HEK293T (cell line): ENCODE data around the gene QPCTL.
"Not testable (repeated sequence)": the region's sequence is repeated elsewhere in the genome, so short reads cannot be mapped to it uniquely, and the experiment has no call there.

Experiments used
- CTCF ChIA-PET: fragments of 350-600 bp; formaldehyde crosslinking; extraction: SDS; loops from one replicate; lab custom pipeline; 2021; ENCODE audit warnings: antibody characterized with exemption, inconsistent platforms; lab: Yijun Ruan, JAX
- POLR2A ChIA-PET: fragments of 350-600 bp; formaldehyde crosslinking; extraction: SDS; loops from one replicate; lab custom pipeline; 2020; ENCODE audit warnings: antibody characterized with exemption, inconsistent platforms; lab: Yijun Ruan, JAX
- DNase-seq: peaks from one replicate; pipeline ENCODE4 v3.0.0; 2012; ENCODE audit warnings: mixed read lengths; ENCODE audit errors: extremely low spot score
- ARNT ChIP-seq: fragments of 450-650 bp; IDR thresholded peaks from 2 replicates; pipeline ENCODE4 v1.6.1; 2017; ENCODE audit warnings: mild to moderate bottlenecking
- BHLHE40 ChIP-seq: fragments of 450-650 bp; IDR thresholded peaks from 2 replicates; pipeline ENCODE4 v1.6.1; 2016; ENCODE audit warnings: mild to moderate bottlenecking, moderate library complexity, borderline replicate concordance
- CTBP1 ChIP-seq: fragments of 450-650 bp; IDR thresholded peaks from 2 replicates; pipeline ENCODE4 v1.6.1; 2016; ENCODE audit warnings: borderline replicate concordance
- ELF4 ChIP-seq: fragments of 450-650 bp; IDR thresholded peaks from 2 replicates; pipeline ENCODE4 v1.6.1; 2017; ENCODE audit warnings: antibody characterized with exemption
- FOXA1 ChIP-seq: fragments of 450-650 bp; IDR thresholded peaks from 2 replicates; pipeline ENCODE4 v1.6.1; 2016; ENCODE audit warnings: mild to moderate bottlenecking
- FOXK2 ChIP-seq: fragments of 450-650 bp; IDR thresholded peaks from 2 replicates; pipeline ENCODE4 v1.6.1; 2016; ENCODE audit warnings: mild to moderate bottlenecking
- FOXM1 ChIP-seq: fragments of 450-650 bp; IDR thresholded peaks from 2 replicates; pipeline ENCODE4 v1.6.1; 2017; ENCODE audit warnings: mild to moderate bottlenecking, borderline replicate concordance
- HDGF ChIP-seq: fragments of 450-650 bp; IDR thresholded peaks from 2 replicates; pipeline ENCODE4 v1.6.1; 2017; ENCODE audit warnings: antibody characterized with exemption, borderline replicate concordance
- L3MBTL2 ChIP-seq: fragments of 450-650 bp; conservative IDR thresholded peaks from 2 replicates; pipeline ENCODE4 v1.6.1; 2016; ENCODE audit warnings: mild to moderate bottlenecking
- LEF1 ChIP-seq: fragments of 450-650 bp; IDR thresholded peaks from 2 replicates; pipeline ENCODE4 v1.6.1; 2017; ENCODE audit warnings: mild to moderate bottlenecking, borderline replicate concordance
- PKNOX1 ChIP-seq: fragments of 450-650 bp; IDR thresholded peaks from 2 replicates; pipeline ENCODE4 v1.6.1; 2016
- SP1 ChIP-seq: fragments of 450-650 bp; IDR thresholded peaks from 2 replicates; pipeline ENCODE4 v1.6.1; 2017
- SUZ12 ChIP-seq: fragments of 450-650 bp; IDR thresholded peaks from 2 replicates; pipeline ENCODE4 v1.6.1; 2016; ENCODE audit warnings: mild to moderate bottlenecking
- TARDBP ChIP-seq: fragments of 450-650 bp; IDR thresholded peaks from 2 replicates; pipeline ENCODE4 v1.6.1; 2016
- ZNF384 ChIP-seq: fragments of 450-650 bp; IDR thresholded peaks from 2 replicates; pipeline ENCODE4 v1.6.1; 2016

The QPCTL gene

DNA sequence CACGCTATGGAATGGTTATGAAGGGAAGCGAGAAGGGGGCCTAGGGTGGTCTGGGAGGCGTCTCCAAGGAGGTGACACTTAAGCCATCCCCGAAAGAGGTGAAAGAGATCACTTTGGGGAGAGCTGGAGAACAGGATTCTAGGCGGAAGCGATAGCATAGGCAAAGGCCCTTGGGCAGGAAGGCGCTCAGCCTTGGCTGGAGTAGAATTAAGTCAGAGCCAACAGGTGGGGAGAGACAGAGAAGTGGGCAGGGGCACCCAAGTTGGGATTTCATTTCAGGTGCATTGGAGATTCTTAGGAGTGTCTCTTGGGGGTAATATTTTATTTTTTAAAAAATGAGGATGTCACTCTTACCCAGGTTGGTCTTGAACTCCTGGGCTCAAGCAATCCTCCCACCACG, 10.3 kb upstream of the QPCTL start:
- ChIA-PET CTCF (interaction anchor here (4.3 kb wide), 1 partner anchor 10 kb away, joined by 17 read pairs; the partner anchor contains the start of genes QPCTL and SNRPD2), POLR2A (interaction anchor here (1.3 to 7.9 kb wide), 2 partner anchors 8 to 10 kb away, joined by 4 to 64 read pairs; partner anchors contain the start of genes QPCTL and SNRPD2)
- no peak for DNase-seq
- TF ChIP-seq ZNF384 (0 out of 2 replicates have a peak, but pooled peaks have one; percentile 29), ARNT (no peak), FOXM1 (no peak), ELF4 (no peak), L3MBTL2 (no peak), SUZ12 (no peak)

DNA sequence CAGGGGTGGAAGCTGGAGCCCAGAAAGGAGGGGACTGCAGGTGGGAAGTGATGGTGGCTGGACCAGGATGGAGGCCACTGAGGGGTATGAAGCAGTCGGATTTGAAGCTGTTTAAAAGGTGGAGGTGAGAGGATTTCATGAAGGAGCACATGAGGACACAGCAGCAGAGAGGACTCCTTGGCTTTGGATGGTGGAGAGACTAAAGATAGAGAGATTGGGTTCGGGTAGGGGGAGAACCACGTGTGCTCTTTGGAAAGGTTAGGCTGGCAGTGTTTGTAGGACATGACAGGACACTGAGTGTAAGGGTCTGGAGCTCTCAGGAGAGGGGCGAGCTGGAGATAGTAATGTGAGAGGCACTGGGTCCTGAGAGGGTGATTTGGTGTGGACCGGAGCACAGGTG, 9.6 kb upstream of the QPCTL start:
- CTCF ChIA-PET = interaction anchor here (1.1 kb wide), 1 partner anchor 10 kb away, joined by 5 read pairs; the partner anchor contains the start of gene QPCTL
- no peak for TF ChIP-seq FOXA1
- TF ChIP-seq HDGF = no peak
- TF ChIP-seq SUZ12 = no peak
- no peak for TF ChIP-seq PKNOX1
- TF ChIP-seq TARDBP = no peak
- TF ChIP-seq BHLHE40 = no peak
- no peak for TF ChIP-seq FOXK2
- TF ChIP-seq FOXM1 = no peak
- TF ChIP-seq ARNT = no peak
- TF ChIP-seq SP1 = no peak
- DNase-seq = no peak
- POLR2A ChIA-PET = interaction anchor here (0.8 to 7.9 kb wide), 3 partner anchors 9 to 86 kb away, joined by 4 to 64 read pairs (median 5); partner anchors contain the start of genes QPCTL, SIX5 and SNRPD2

GRCh38 chr19:45685045-45685444, 7.4 kb upstream of the QPCTL start:
- POLR2A ChIA-PET = interaction anchor here (3.2 kb wide), 1 partner anchor 84 kb away, joined by 9 read pairs; the partner anchor contains the start of gene SIX5
- CTCF ChIA-PET = interaction anchor here (0.7 kb wide), 1 partner anchor 114 kb away, joined by 4 read pairs; no protein-coding TSS in a partner anchor
- not testable (repeated sequence) for DNase-seq

DNA sequence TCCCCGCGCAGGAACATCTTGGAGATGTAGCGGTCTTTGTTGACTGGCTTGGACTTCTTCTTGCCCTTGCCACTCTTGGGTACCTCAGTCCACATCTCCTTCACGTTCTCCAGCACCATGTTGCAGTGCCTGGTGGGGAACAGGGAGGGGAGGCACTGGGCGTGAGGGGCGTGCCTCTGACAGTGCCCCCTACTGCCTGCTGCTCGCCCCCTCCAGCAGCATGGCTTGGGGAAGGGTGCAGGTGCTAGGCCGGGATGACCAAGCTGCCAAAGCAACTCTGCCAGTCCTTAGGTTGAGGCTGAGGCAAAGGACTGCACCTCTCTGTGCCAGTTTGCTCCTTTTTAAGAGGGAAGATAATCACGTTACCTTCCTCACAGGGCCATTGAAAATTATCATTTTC, 4.9 kb upstream of the QPCTL start:
- no peak for DNase-seq
- ChIA-PET CTCF (no interaction called here), POLR2A (interaction anchor here (0.8 to 3.9 kb wide), 5 partner anchors 9 to 92 kb away, joined by 3 to 16 read pairs (median 3); partner anchors contain the start of gene SIX5)
- no peak for TF ChIP-seq SP1
- TF ChIP-seq LEF1 = no peak
- TF ChIP-seq ZNF384 = no peak
- no peak for TF ChIP-seq ARNT
- TF ChIP-seq L3MBTL2 = no peak

DNA sequence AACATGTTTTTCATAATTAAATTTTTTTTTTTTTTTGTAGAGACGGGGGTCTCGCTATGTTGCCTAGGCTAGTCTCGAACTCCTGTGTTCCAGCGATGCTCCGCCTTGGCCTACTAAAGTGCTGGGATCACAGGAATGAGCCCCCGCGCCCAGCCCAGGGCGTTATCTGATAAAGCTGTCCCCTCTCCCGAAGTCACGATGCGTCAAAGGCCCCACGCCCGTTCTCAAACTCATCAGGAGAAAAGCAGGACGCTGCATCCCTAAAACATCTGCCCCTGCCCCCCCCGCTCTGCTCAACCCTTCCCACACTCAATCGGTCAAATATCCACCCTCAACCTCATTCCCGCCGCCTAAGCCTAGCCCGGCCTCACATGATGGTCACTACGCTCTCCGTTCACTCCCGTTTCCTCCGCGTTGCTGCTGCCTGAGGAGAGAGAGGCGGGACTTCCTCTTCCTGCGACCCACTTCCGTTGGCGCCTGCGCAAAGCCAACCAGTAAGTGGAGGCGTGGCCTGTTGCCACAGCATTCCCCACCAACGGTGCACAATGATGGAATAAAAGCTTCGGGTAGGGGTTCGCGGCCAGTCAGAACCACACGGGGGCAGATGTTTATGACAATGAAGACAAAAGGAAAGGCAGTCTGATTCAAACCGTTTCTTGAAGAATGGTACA, 815 bp upstream of the QPCTL start, which contains the start of gene SNRPD2:
Gene SNRPD2 (minus strand): TSS at position 438 of the 671 bp plus-strand sequence. CDS start 65 bp downstream, at position 373.
- POLR2A ChIA-PET = interaction anchor here (0.7 to 4.6 kb wide), 33 partner anchors 9 to 284 kb away, joined by 3 to 64 read pairs (median 5); partner anchors contain the start of genes DMWD, FBXO46, GIPR and SIX5
- DNase-seq = peak; percentile 88
- TF ChIP-seq ARNT (no peak), TARDBP (no peak), CTBP1 (no peak), FOXM1 (no peak), BHLHE40 (no peak), FOXK2 (no peak), SP1 (no peak), ZNF384 (no peak), ELF4 (peak; percentile 52; the same call in 1 of the 2 replicates), L3MBTL2 (peak; percentile 78), PKNOX1 (no peak), FOXA1 (no peak)
- CTCF ChIA-PET = interaction anchor here (0.6 to 3.4 kb wide), 11 partner anchors 8 to 88 kb away, joined by 3 to 17 read pairs (median 5); partner anchors contain the start of gene FBXO46

GRCh38 chr19:45693106-45693788, 781 bp downstream of the QPCTL start:
- ChIA-PET CTCF (interaction anchor here (0.6 to 3.4 kb wide), 14 partner anchors 9 to 205 kb away, joined by 3 to 17 read pairs (median 5); partner anchors contain the start of genes FBXO46 and SIX5), POLR2A (interaction anchor here (0.6 to 4.6 kb wide), 18 partner anchors 9 to 511 kb away, joined by 3 to 64 read pairs (median 6); partner anchors contain the start of genes FBXO46, GIPR, SIX5 and SYMPK)
- peak; percentile 75 for DNase-seq
- TF ChIP-seq FOXM1 = no peak
- no peak for TF ChIP-seq BHLHE40
- TF ChIP-seq L3MBTL2 = no peak
- no peak for TF ChIP-seq HDGF
- TF ChIP-seq PKNOX1 = no peak
